Renal cortex interstitium (tissue), 11 donors: ENCODE measurements around the gene SMPX. TPM values are rescaled to one million over a fixed set of nuclear protein-coding genes. Genes with fewer than 3 reads are reported as not detected.

Experiments used
- DNase-seq, 11 donors: peaks; one replicate each; pipeline ENCODE4 v3.0.0-alpha.2; 2013; ENCODE audit warnings: low read depth in 9 of 11, low spot score in 4 of 11; ENCODE audit errors: extremely low read depth in 1 of 11
- polyA plus RNA-seq, 3 donors: library from polyadenylated mRNA; unstranded; fragments of 120-200 nt; gene quantifications; one replicate each; pipeline ENCODE4 v1.2.1, GENCODE V29; 2013; ENCODE audit not compliant: insufficient read length in 3 of 3

Gene SMPX
- polyA plus RNA-seq, 3 donors, result 0.44 to 0.55 TPM; not detected in 1

- DNase-seq, result no peak
Observed at GRCh38 chrX:21723084-21723483, 34.8 kb downstream of the SMPX start.

- no peak for DNase-seq
Observed at GRCh38 chrX:21721195-21721594, 36.7 kb downstream of the SMPX start.

DNA sequence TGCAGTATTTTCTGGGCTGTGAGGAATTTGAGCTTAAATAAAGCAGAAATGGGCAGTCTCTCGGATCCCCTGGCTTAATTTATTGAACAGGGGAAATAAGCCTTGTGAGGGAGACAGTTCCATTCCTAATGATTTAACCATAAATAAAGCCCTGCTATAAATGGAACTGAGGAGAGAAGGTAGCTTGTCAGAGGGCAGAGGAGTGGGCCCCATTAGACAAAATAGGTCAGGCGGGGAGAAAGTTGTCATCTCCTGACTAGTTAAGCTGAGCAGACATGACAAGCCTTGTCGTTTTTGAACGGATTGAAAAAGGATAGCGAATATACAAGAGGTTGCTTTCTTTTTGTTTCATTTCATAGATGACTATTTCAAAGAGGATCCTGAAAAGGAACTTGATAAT lies 39.3 kb downstream of the SMPX start:
- no peak for DNase-seq

- no peak for DNase-seq
Observed at GRCh38 chrX:21717802-21718201, 40.1 kb downstream of the SMPX start.

DNA sequence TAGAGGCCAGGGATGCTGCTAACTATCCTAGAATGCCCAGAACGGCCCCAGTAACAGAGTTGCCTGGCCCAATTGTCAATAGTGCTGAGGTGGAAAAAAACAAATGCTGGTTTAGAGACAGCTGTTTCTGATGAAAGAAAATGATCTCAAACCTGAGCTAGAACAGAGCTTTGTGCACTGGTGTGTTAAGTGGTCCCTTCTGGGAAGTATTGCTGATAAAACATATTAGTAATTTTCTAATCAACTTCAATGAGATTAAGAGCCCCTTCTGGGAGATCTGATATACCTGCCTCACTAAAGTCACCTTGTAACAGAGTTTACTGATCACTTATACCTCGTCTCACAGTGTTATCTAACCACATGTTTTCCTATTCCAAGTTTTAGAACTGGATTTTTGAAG lies 42.1 kb downstream of the SMPX start:
- DNase-seq, result no peak

DNA sequence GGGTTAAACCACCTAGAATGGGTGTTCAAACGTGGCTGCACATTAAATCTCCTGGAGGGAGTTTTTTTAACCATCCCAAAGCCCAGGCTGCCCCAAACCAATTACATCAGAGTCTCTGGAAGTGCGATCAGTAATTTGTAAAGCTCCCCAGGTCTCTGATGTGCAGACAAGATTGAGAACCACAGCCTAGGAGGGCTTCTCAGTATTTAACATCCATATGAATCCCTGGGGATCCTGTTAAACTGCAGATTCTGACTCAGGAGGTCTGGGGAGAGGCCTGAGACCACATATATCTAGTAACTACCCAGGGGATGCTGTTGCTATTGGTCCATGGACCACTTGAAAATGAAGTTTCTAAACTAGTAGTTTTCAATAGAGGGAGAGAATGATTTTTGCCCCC lies 42.6 kb downstream of the SMPX start:
- DNase-seq, result no peak

DNA sequence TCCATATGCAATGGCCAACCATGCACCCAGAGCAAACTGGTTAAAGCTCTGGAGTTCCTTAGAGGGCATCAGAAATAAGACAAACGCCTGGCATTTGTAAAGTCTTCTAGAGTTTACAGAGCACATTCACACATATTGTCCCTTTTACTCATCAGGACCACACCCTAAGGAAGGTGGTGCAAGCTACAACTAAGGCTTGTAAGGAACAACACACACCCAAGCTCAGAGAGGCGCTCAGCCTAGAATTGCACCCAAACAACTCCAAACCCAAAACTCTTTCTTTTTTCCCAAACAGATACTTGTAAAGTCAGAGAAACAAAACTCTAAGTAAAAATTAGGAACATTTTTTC lies 46.1 kb downstream of the SMPX start:
- DNase-seq, result no peak

DNA sequence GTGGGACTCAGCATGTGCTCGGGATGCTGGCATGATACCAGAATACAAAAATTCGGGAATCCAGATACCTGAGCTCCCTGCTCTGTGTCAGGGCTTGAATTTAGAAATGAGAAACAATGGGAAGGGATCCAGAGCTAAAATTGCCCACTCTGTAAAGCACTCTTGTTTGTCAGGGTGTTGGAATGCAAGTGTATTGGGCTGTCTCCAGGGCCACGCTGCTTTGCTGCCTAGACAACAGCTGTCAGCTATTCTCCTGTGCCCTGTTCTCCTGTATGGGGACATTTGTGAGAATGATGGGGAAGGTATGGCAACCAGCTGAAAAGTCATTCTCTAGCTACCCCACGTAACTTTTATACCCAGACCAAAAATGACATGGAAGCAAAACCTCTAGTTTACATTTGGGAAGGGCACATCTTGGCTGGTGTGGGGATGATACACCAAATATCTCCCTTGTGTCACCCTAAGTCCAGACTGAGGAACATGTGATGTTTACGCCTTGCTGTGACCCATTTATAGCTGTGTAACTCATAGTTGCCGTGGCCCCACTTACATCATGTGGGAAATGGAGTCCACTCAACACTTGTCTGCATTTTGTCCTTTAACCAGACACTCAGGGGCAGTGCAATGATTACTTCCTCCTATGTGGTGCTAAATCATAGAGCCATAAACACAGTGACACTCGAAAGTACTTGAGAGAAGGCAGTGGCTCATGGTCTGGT lies 46.6 kb downstream of the SMPX start:
- no peak for DNase-seq

DNA sequence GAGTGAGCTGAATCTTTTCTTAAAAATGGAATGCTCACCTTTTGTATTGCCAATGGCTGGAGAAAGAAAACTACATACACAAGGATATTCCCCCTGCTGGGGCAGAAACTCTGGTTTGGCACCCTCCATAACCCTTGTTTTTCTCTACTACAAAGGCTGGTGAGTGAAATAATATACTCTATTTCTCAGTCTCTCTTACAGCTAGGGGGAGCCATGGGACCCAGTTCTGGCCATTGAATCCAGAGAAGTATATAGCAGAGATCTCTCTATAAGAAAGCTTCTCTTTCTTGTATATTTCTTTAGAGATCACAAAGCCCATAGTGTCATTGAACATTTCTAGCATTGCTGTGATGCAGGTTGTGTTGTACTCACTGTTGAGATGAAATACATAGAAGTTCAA lies 49.8 kb downstream of the SMPX start:
- DNase-seq, result no peak

DNA sequence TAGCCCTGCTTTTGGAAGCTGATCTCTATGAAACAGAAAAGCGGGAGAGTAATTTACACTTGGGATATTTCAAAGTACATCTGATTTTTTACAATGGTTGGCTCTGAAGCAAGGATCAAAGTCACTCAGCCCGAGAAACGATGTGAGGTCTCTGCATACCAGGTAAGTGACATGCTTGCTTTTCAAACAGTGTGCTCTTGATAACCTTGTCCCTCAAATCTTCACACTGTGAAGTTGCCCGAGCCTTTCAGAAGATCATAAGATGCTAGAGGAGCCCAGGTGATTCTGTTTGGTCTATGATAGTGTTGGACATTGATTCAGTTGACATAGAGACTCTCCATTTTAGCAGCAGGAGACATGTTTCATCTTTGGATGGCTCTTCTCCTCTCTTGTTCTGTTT lies 52.7 kb downstream of the SMPX start:
- DNase-seq, result no peak

DNA sequence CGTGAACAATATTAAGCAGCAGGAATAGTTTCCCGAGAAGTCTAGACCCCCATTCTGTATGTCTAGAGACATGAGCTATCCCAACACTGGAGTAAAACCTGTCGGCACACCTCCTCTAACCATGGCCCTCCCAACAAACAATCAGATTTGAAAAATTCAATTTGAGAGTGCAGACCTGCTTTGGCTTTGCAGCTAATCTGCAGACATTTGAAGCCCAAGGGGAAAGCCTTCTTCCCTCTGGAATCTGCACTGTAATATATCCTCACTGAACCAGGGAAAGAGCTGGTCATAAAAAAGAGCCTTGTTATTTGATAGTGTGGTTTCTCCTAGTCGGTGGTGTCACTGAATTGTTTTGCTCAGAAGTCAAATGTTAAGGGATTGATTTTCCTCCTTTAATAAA lies 55.2 kb downstream of the SMPX start:
- no peak for DNase-seq

DNA sequence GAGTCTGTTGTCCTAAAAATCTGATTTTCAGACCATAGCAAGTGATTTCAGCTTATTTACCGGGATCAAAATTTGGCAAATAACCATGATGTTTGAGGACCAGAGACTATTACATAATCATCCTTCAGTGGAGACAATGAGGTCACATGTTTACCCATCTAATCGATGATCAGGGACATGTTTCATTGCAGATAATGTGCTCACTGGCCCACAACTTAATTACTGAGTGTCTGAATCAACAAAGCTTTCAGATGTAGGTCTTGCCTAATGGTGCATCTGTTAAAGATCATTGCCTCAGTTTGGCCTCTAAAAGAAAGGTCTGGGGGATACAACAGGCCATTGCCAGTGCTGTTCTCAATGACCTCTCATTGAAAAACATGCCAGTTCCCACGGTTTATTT lies 56.9 kb downstream of the SMPX start:
- no peak for DNase-seq

DNA sequence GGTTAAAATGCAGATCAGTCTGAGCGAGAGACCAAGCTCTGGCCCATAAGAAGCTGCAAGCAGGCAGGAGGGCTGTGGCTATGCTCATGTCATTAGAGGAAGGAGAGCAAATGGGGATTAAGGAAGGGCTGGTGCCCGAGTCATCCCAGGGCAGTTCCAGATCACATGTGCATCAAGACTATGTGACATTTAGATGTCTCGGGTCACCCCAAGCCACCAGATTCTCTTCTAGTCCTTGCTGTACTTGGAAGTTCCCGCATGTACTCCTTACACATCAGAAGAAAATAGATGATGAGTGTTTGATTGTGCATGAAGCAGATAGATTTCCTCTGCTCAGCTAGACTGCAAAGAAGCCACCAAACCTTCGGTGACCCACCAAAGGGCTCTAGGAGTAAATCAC lies 57.6 kb downstream of the SMPX start:
- no peak for DNase-seq

GRCh38 chrX:21699136-21699535 lies 58.8 kb downstream of the SMPX start:
- no peak for DNase-seq

- DNase-seq, result no peak
Observed at GRCh38 chrX:21698272-21698671, 59.6 kb downstream of the SMPX start.

DNA sequence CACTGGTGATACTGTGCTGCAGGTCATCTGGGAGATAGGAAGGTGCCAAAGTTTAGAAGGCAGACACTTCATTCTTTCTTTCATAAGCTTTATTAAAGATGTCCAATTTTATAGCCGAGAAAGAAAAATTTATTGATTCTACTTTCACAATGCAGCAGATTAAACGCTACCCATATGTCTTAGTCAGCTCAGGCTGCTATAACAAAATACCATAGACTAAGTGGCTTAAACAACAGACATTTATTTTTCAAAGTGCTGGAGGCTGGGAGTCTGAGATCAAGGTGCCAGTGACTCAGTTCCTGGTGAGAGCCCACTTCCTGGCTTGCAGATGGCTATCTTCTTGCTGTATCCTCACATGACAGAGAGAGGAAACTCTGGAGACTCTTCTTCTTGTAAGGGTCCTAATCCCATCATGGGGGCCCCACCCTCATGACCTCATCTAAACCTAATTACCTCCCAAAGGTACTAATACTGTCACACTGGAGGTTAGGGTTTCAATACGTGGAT lies 66.4 kb downstream of the SMPX start:
- DNase-seq, result no peak

DNA sequence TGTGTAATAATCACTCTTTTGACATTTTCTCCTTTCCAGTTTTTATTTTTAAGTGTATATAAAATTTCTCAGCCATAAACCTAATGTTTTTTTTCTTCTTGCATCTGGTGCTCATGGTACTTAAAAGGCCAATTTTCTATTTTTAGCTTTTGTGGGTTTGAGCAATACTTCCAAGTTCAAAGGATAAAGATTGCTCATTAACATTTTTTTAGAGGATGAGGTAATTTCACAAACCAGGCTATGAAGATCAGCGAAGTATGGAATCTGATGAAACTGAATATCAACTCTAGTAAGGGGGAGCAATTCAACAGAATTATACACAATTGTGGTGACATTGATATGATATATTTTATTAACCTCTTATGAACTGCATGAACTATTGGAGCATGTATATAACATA lies 74.0 kb downstream of the SMPX start:
- DNase-seq, result no peak

GRCh38 chrX:21678048-21678612 lies 79.8 kb downstream of the SMPX start:
- no peak for DNase-seq

- DNase-seq, result no peak
Observed at GRCh38 chrX:21675931-21676330, 82.0 kb downstream of the SMPX start.

GRCh38 chrX:21674430-21675186 lies 83.3 kb downstream of the SMPX start:
- DNase-seq, result no peak
